MCF 10A (cell line): ENCODE data around the gene GFM2. TPM values are rescaled to one million over a fixed set of nuclear protein-coding genes. Genes with fewer than 3 reads are reported as not detected.
"Not testable (repeated sequence)": the region's sequence is repeated elsewhere in the genome, so short reads cannot be mapped to it uniquely, and the experiment has no call there.

Experiments used
- BruUV-seq: library from RNA; stranded (reverse); fragments of 400-500 nt; replicated peaks from 2 replicates; lab custom pipeline; 2021; lab: Mats Ljungman, UMichigan
- CTCF ChIA-PET: fragments of 300-600 bp; sonication (Branson Sonifier 250); formaldehyde crosslinking; extraction: SDS; loops from one replicate; lab custom pipeline; 2021; ENCODE audit warnings: antibody characterized with exemption, inconsistent platforms; lab: Yijun Ruan, JAX
- POLR2A ChIA-PET: fragments of 300-600, 350-650 bp; sonication (Branson Sonifier 250); formaldehyde crosslinking; extraction: SDS; loops from one replicate; lab custom pipeline; 2020; ENCODE audit warnings: antibody characterized with exemption, inconsistent platforms; lab: Yijun Ruan, JAX
- DNase-seq: peaks from one replicate; pipeline ENCODE4 v3.0.0-alpha.2; 2018; ENCODE audit not compliant: unreplicated experiment
- H3K27ac Mint-ChIP-seq: one replicate; pipeline ENCODE4 v1.8.0; 2022; ENCODE audit warnings: mild to moderate bottlenecking, low read depth, mixed read lengths; ENCODE audit not compliant: unreplicated experiment
- H3K27me3 Mint-ChIP-seq: one replicate; pipeline ENCODE4 v1.8.0; 2022; ENCODE audit warnings: mixed read lengths; ENCODE audit not compliant: insufficient read depth, unreplicated experiment
- H3K36me3 Mint-ChIP-seq: one replicate; pipeline ENCODE4 v1.8.0; 2022; ENCODE audit warnings: mild to moderate bottlenecking, moderate library complexity, mixed read lengths; ENCODE audit not compliant: insufficient read depth, unreplicated experiment
- H3K4me1 Mint-ChIP-seq: one replicate; pipeline ENCODE4 v1.8.0; 2022; ENCODE audit warnings: mixed read lengths; ENCODE audit not compliant: insufficient read depth, unreplicated experiment
- H3K4me3 Mint-ChIP-seq: one replicate; pipeline ENCODE4 v1.8.0; 2022; ENCODE audit warnings: mild to moderate bottlenecking, moderate library complexity, mixed read lengths; ENCODE audit not compliant: unreplicated experiment
- H3K9me3 Mint-ChIP-seq: one replicate; pipeline ENCODE4 v1.8.0; 2022; ENCODE audit warnings: mixed read lengths; ENCODE audit not compliant: unreplicated experiment
- intact Hi-C: fragments of 100-400 bp; cut with micrococcal nuclease; formaldehyde crosslinking; loops from 2 replicates; pipeline ENCODE4 v1.14.1; 2022
- total RNA-seq: library from RNA; stranded (reverse); gene quantifications from 2 replicates; pipeline ENCODE4 v1.2.3, GENCODE V29; 2022
- TF ChIP-seq, protein P1 (sequence below): fragments of 200-600 bp; IDR thresholded peaks from one replicate; pipeline ENCODE4 v1.8.0; 2022; ENCODE audit warnings: antibody characterized with exemption, mild to moderate bottlenecking; ENCODE audit not compliant: unreplicated experiment

GFM2 gene
- total RNA-seq, 1 experiment from 2014 or later, result 26.4 TPM

DNA sequence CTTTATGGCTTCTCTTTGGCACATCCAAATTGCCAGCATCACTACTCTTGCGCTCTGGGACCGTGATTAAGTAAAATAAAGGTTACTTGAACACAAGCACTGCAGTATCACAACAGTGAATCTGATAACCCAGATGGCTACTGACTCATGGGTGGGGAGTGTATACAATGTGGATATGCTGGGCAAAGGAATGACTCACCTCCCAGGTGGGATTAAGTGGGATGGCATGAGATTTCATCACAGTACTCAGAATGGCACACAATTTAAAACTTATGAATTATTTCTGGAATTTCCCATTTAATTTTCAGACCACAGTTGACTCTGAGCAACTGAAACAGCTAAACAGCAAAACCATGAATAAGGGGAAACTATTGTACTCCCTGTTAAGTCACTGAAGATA, 4.3 kb downstream of the GFM2 start:
- CTCF ChIA-PET, result interaction anchor here (0.7 to 2.8 kb wide), 9 partner anchors 9 to 162 kb away, joined by 3 to 18 read pairs (median 4); no protein-coding TSS in a partner anchor
- no TSS peak for BruUV-seq
- TF ChIP-seq, protein P1, sequence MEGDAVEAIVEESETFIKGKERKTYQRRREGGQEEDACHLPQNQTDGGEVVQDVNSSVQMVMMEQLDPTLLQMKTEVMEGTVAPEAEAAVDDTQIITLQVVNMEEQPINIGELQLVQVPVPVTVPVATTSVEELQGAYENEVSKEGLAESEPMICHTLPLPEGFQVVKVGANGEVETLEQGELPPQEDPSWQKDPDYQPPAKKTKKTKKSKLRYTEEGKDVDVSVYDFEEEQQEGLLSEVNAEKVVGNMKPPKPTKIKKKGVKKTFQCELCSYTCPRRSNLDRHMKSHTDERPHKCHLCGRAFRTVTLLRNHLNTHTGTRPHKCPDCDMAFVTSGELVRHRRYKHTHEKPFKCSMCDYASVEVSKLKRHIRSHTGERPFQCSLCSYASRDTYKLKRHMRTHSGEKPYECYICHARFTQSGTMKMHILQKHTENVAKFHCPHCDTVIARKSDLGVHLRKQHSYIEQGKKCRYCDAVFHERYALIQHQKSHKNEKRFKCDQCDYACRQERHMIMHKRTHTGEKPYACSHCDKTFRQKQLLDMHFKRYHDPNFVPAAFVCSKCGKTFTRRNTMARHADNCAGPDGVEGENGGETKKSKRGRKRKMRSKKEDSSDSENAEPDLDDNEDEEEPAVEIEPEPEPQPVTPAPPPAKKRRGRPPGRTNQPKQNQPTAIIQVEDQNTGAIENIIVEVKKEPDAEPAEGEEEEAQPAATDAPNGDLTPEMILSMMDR, result no peak
- H3K27ac Mint-ChIP-seq, result peak overlapping the region; percentile 79
- H3K27me3 Mint-ChIP-seq, result no peaks in the 10 kb centered on the region
- peak; percentile 89 for DNase-seq
- H3K4me1 Mint-ChIP-seq, result peaks cover 24% of the 10 kb centered on the region
- H3K9me3 Mint-ChIP-seq, result no peaks in the 10 kb centered on the region
- POLR2A ChIA-PET, result interaction anchor here (0.7 to 2.4 kb wide), 8 partner anchors 14 to 139 kb away, joined by 3 to 9 read pairs (median 3); partner anchors contain the start of genes FAM169A and HEXB
- H3K4me3 Mint-ChIP-seq, result peak overlapping the region; percentile 31
- peaks cover 42% of the 10 kb centered on the region for H3K36me3 Mint-ChIP-seq
- intact Hi-C loops, result loop anchor here (10.0 kb wide), 1 partner anchor 572 kb away; the partner anchor contains the start of gene HMGCR

DNA sequence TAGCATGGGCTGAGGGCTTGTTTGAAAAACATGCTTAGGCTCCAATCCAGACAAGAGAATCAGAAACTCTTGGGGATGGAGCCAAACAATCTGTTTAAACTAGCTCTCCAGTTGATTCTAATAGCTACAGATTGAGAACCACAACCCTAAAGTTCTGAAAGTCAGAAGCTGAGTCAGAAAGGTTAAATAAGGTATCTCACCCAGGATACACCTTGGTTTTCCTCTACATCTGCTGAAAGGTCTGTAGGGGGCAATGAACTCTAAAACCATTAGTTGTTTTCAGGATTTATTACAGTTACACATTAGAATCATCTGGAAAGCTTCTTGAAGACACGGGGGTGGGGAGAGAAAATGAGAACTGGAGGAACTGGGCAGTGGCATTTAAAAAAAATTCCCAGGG, 5.7 kb downstream of the GFM2 start:
- H3K9me3 Mint-ChIP-seq, result no peaks in the 10 kb centered on the region
- no peaks in the 10 kb centered on the region for H3K27me3 Mint-ChIP-seq

DNA sequence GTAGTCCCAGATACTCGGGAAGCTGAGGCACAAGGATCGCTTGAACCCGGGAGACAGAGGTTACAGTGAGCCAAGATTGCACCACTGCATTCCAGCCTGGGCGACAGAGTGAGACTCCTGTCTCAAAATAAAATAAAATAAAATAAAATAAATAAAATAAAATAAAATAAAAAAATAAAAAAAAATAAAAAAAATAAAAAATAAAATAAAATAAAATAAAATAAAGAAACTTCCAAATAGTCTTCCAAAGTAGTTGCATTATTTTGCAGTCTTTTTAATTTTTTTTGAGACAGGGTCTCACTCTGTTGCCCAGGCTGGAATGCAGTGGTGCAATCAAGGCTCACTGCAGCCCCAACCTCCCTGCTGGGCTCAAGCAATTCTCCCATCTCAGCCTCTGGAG, 18.2 kb downstream of the GFM2 start:
- CTCF ChIA-PET, result interaction anchor here (0.6 to 2.5 kb wide), 3 partner anchors 13 to 74 kb away, joined by 3 to 8 read pairs (median 4); partner anchors contain the start of genes GFM2 and NSA2
- H3K4me1 Mint-ChIP-seq, H3K4me3 Mint-ChIP-seq, BruUV-seq, DNase-seq, intact Hi-C loops, H3K9me3 Mint-ChIP-seq, H3K27me3 Mint-ChIP-seq, H3K27ac Mint-ChIP-seq: not testable (repeated sequence)
- H3K36me3 Mint-ChIP-seq, result peaks cover 81% of the 10 kb centered on the region
- POLR2A ChIA-PET, result interaction anchor here (0.9 to 1.1 kb wide), 2 partner anchors 10 to 13 kb away, joined by 3 to 6 read pairs; no protein-coding TSS in a partner anchor

More for the DNA sequence above, 5.7 kb downstream of the GFM2 start:
- intact Hi-C loops, result loop anchor here (10.0 kb wide), 1 partner anchor 574 kb away; the partner anchor contains the start of gene HMGCR
- peaks cover 24% of the 10 kb centered on the region for H3K4me1 Mint-ChIP-seq
- TF ChIP-seq, protein P1, result no peak
- H3K4me3 Mint-ChIP-seq, result no peak overlapping the region
- ChIA-PET CTCF (interaction anchor here (0.5 to 1.1 kb wide), 5 partner anchors 135 to 162 kb away, joined by 3 to 7 read pairs (median 4); no protein-coding TSS in a partner anchor), POLR2A (interaction anchor here (0.6 to 1.5 kb wide), 6 partner anchors 13 to 1263 kb away, joined by 3 to 6 read pairs (median 3); partner anchors contain the start of gene BTF3)
- no TSS peak for BruUV-seq
- DNase-seq, result no peak
- peaks cover 52% of the 10 kb centered on the region for H3K36me3 Mint-ChIP-seq
- H3K27ac Mint-ChIP-seq, result no peak overlapping the region

DNA sequence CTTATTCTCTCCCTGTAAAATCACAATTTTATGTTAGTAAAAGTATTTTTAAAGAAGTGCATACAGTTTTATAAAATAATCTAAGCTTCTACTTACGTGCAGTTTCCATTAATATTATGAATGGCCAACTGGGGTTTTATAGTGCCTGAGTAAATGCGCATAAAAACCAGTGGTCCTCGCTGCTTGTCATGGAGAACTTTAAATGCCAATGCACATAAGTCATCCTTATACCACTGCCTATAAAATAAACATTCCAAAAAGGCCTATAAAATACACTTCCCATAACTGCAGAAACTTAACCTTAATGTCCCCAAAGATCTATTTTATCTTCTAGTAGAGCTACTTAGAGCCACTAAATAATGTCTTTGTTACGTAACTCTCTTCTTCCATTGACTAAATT, 28.5 kb downstream of the GFM2 start:
- POLR2A ChIA-PET, result interaction anchor here (1.1 to 1.3 kb wide), 2 partner anchors 16 to 21 kb away, joined by 3 read pairs; no protein-coding TSS in a partner anchor
- Mint-ChIP-seq H3K4me1 (no peaks in the 10 kb centered on the region), H3K27ac (no peak overlapping the region), H3K4me3 (no peak overlapping the region), H3K27me3 (no peaks in the 10 kb centered on the region), H3K9me3 (no peaks in the 10 kb centered on the region), H3K36me3 (peaks cover 68% of the 10 kb centered on the region)
- BruUV-seq, result no TSS peak
- CTCF ChIA-PET, result interaction anchor here (0.6 to 1.2 kb wide), 3 partner anchors 21 to 149 kb away, joined by 3 read pairs; no protein-coding TSS in a partner anchor
- TF ChIP-seq, protein P1, result no peak
- intact Hi-C loops, result no loop called here
- DNase-seq, result no peak
